ENCODE results near the gene SLC9A9. TPM values are rescaled to one million over a fixed set of nuclear protein-coding genes. Genes with fewer than 3 reads are reported as not detected.

The SLC9A9 gene
- total and polyA plus RNA-seq, 4 donors, result 3.3 to 15.0 (median 6.1) TPM

- 98% methylated on average over 1 of the region's 1 CpG for WGBS
- no peaks in the 10 kb centered on the region for H3K27me3 ChIP-seq (ENCODE audit: control insufficient read depth in 4 of 4, insufficient read depth in 4 of 4, low read length in 3 of 4)
- no peak overlapping the region for H3K27ac ChIP-seq (ENCODE audit: low read depth in 1 of 2, low read length in 2 of 2)
- no peaks in the 10 kb centered on the region for H3K36me3 ChIP-seq (ENCODE audit: control insufficient read depth in 4 of 4, insufficient read depth in 3 of 4, low read depth in 1 of 4, low read length in 3 of 4)
- no peaks in the 10 kb centered on the region for H3K4me1 ChIP-seq (ENCODE audit: control insufficient read depth in 4 of 4, insufficient read depth in 4 of 4, low read length in 3 of 4)
- no peak for DNase-seq (ENCODE audit: low spot score)
- no peak for TF ChIP-seq RXRA (IDR thresholded peaks at IDR 0.05)
- TF ChIP-seq, protein P1, sequence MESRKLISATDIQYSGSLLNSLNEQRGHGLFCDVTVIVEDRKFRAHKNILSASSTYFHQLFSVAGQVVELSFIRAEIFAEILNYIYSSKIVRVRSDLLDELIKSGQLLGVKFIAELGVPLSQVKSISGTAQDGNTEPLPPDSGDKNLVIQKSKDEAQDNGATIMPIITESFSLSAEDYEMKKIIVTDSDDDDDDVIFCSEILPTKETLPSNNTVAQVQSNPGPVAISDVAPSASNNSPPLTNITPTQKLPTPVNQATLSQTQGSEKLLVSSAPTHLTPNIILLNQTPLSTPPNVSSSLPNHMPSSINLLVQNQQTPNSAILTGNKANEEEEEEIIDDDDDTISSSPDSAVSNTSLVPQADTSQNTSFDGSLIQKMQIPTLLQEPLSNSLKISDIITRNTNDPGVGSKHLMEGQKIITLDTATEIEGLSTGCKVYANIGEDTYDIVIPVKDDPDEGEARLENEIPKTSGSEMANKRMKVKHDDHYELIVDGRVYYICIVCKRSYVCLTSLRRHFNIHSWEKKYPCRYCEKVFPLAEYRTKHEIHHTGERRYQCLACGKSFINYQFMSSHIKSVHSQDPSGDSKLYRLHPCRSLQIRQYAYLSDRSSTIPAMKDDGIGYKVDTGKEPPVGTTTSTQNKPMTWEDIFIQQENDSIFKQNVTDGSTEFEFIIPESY (IDR thresholded peaks at IDR 0.05), result no peak
- no peak for TF ChIP-seq EGR1 (IDR thresholded peaks at IDR 0.05; ENCODE audit: low read depth in 2 of 2)
- no peaks in the 10 kb centered on the region for H3K9me3 ChIP-seq (ENCODE audit: control insufficient read depth in 4 of 4, low read length in 3 of 4)
- no peak overlapping the region for H3K4me3 ChIP-seq (ENCODE audit: low read depth in 1 of 3, low read length in 3 of 3)
- no peak overlapping the region for H3K9ac ChIP-seq (ENCODE audit: low read depth in 1 of 2, low read length in 2 of 2)
These were observed 317.2 kb downstream of the SLC9A9 start for GRCh38 chr3:143531101-143531500.

- no peak for TF ChIP-seq FOXA1 (IDR thresholded peaks at IDR 0.05)
- no peak for TF ChIP-seq GABPA (IDR thresholded peaks at IDR 0.05 in 1 of 2, conservative IDR thresholded peaks at IDR 0.05 in 1 of 2)
- no peak for TF ChIP-seq SP1 (IDR thresholded peaks at IDR 0.05)
- TF ChIP-seq ATF3 (IDR thresholded peaks at IDR 0.05), result no peak
- no peak for TF ChIP-seq YY1 (IDR thresholded peaks at IDR 0.05)
- TF ChIP-seq FOXA2 (IDR thresholded peaks at IDR 0.05), result no peak
- TF ChIP-seq MAX (IDR thresholded peaks at IDR 0.05), result no peak
- no peak for TF ChIP-seq RAD21 (IDR thresholded peaks at IDR 0.05)
- no peak for TF ChIP-seq RXRA (IDR thresholded peaks at IDR 0.05)
- TF ChIP-seq JUND (IDR thresholded peaks at IDR 0.05), result no peak
- TF ChIP-seq REST (IDR thresholded peaks at IDR 0.05), result no peak
- TF ChIP-seq, protein P1 (IDR thresholded peaks at IDR 0.05), result no peak
- no peak for TF ChIP-seq HNF4A (conservative IDR thresholded peaks at IDR 0.05)
- H3K27ac ChIP-seq (ENCODE audit: low read depth in 1 of 2, low read length in 2 of 2), result no peak overlapping the region
- H3K36me3 ChIP-seq (ENCODE audit: control insufficient read depth in 4 of 4, insufficient read depth in 3 of 4, low read depth in 1 of 4, low read length in 3 of 4), result no peaks in the 10 kb centered on the region
- no peak overlapping the region for H3K9ac ChIP-seq (ENCODE audit: low read depth in 1 of 2, low read length in 2 of 2)
- DNase-seq (ENCODE audit: low spot score), result no peak
- WGBS, result 90% methylated on average over 3 of the region's 3 CpGs
- H3K4me3 ChIP-seq (ENCODE audit: low read depth in 1 of 3, low read length in 3 of 3), result no peak overlapping the region
- no peaks in the 10 kb centered on the region for H3K4me1 ChIP-seq (ENCODE audit: control insufficient read depth in 4 of 4, insufficient read depth in 4 of 4, low read length in 3 of 4)
- no peaks in the 10 kb centered on the region for H3K27me3 ChIP-seq (ENCODE audit: control insufficient read depth in 4 of 4, insufficient read depth in 4 of 4, low read length in 3 of 4)
- H3K9me3 ChIP-seq (ENCODE audit: control insufficient read depth in 4 of 4, low read length in 3 of 4), result no peaks in the 10 kb centered on the region
These were observed 318.5 kb downstream of the SLC9A9 start for GRCh38 chr3:143529798-143530197.
